GM23338 (cell line): Measurements from ENCODE around the gene CCDC201. TPM values are rescaled to one million over a fixed set of nuclear protein-coding genes. Genes with fewer than 3 reads are reported as not detected.

ENCODE experiments used
- ATAC-seq: fragments of 200-7000 bp; cut with Tn5 transposase; 3 replicates; pipeline ENCODE4 v1.9.1; 2020
- DNase-seq: peaks from one replicate; pipeline ENCODE4 v3.0.0-alpha.2; 2015; ENCODE audit warnings: low spot score
- H2AFZ ChIP-seq: fragments of 200-600 bp; sonication (generic); 2 replicates; pipeline ENCODE4 v1.8.0; 2016; ENCODE audit warnings: antibody characterized with exemption, mild to moderate bottlenecking, moderate library complexity
- H3F3A ChIP-seq: fragments of 200-600 bp; sonication (generic); replicated peaks from 2 replicates; pipeline ENCODE4 v1.8.0; 2017; ENCODE audit warnings: antibody characterized with exemption, mixed run types, low read depth
- H3K27ac ChIP-seq: fragments of 200-600 bp; sonication (generic); 2 replicates; pipeline ENCODE4 v1.6.1; 2016; ENCODE audit warnings: low read depth
- H3K27me3 ChIP-seq: fragments of 200-600 bp; sonication (generic); 2 replicates; pipeline ENCODE4 v1.8.0; 2016; ENCODE audit warnings: mild to moderate bottlenecking, mixed run types, moderate library complexity; ENCODE audit not compliant: insufficient read depth
- H3K36me3 ChIP-seq: fragments of 200-600 bp; sonication (generic); 2 replicates; pipeline ENCODE4 v1.8.0; 2016; ENCODE audit warnings: mild to moderate bottlenecking; ENCODE audit not compliant: insufficient read depth
- H3K4me1 ChIP-seq: fragments of 200-600 bp; sonication (generic); 2 replicates; pipeline ENCODE4 v1.8.0; 2016; ENCODE audit warnings: mild to moderate bottlenecking, moderate library complexity; ENCODE audit not compliant: insufficient read depth
- H3K4me2 ChIP-seq: fragments of 200-600 bp; sonication (generic); 2 replicates; pipeline ENCODE4 v1.7.1; 2017; ENCODE audit warnings: mixed run types
- H3K4me3 ChIP-seq: fragments of 200-600 bp; sonication (generic); 2 replicates; pipeline ENCODE4 v1.6.1; 2016; ENCODE audit warnings: mixed run types
- H3K79me2 ChIP-seq: fragments of 200-600 bp; sonication (generic); replicated peaks from 2 replicates; pipeline ENCODE4 v1.8.0; 2017; ENCODE audit warnings: mild to moderate bottlenecking; ENCODE audit not compliant: insufficient read depth
- H3K9me2 ChIP-seq: fragments of 200-600 bp; sonication (generic); 2 replicates; pipeline ENCODE4 v1.8.0; 2017; ENCODE audit not compliant: insufficient read depth
- H4K20me1 ChIP-seq: fragments of 200-600 bp; sonication (generic); replicated peaks from 2 replicates; pipeline ENCODE4 v1.8.0; 2017; ENCODE audit warnings: mild to moderate bottlenecking; ENCODE audit not compliant: insufficient read depth
- H3K27ac Mint-ChIP-seq: 2 replicates; pipeline ENCODE4 v1.8.0; 2020; ENCODE audit warnings: inconsistent platforms, mild to moderate bottlenecking, moderate library complexity, mixed read lengths
- H3K27me3 Mint-ChIP-seq: 3 replicates; pipeline ENCODE4 v1.8.0; 2022; ENCODE audit warnings: low read depth, mild to moderate bottlenecking, moderate library complexity, mixed read lengths, inconsistent platforms; ENCODE audit not compliant: insufficient read depth, poor library complexity
- H3K36me3 Mint-ChIP-seq: 3 replicates; pipeline ENCODE4 v1.8.0; 2021; ENCODE audit warnings: low read depth, mild to moderate bottlenecking, inconsistent platforms, moderate library complexity, mixed read lengths
- H3K4me1 Mint-ChIP-seq: 3 replicates; pipeline ENCODE4 v1.8.0; 2020; ENCODE audit warnings: mild to moderate bottlenecking, inconsistent platforms, mixed read lengths
- H3K4me3 Mint-ChIP-seq: 3 replicates; pipeline ENCODE4 v1.8.0; 2021; ENCODE audit warnings: moderate library complexity, mild to moderate bottlenecking, inconsistent platforms, mixed read lengths
- H3K9me3 Mint-ChIP-seq: 3 replicates; pipeline ENCODE4 v1.8.0; 2020; ENCODE audit warnings: moderate library complexity, mild to moderate bottlenecking, inconsistent platforms, mixed read lengths
- CREB1 ChIP-seq: fragments of 250-450 bp; sonication (Bioruptor Pico); IDR thresholded peaks from 2 replicates; pipeline ENCODE4 v1.5.0; 2020; ENCODE audit warnings: low read depth, mild to moderate bottlenecking, moderate library complexity
- ETS1 ChIP-seq: IDR thresholded peaks from 2 replicates; pipeline ENCODE4 v1.6.1; 2016; ENCODE audit warnings: antibody characterized with exemption
- EZH2 ChIP-seq: fragments of 200-600 bp; sonication (generic); IDR thresholded peaks from one replicate; pipeline ENCODE4 v1.8.0; 2017; ENCODE audit warnings: antibody characterized with exemption, mild to moderate bottlenecking, low read depth; ENCODE audit not compliant: unreplicated experiment
- EZH2phosphoT487 ChIP-seq: fragments of 200-600 bp; sonication (generic); IDR thresholded peaks from one replicate; pipeline ENCODE4 v1.8.1; 2018; ENCODE audit warnings: antibody characterized with exemption; ENCODE audit not compliant: unreplicated experiment
- JUNB ChIP-seq: IDR thresholded peaks from one replicate; pipeline ENCODE4 v1.6.1; 2016; ENCODE audit warnings: antibody characterized with exemption; ENCODE audit not compliant: unreplicated experiment
- NANOG ChIP-seq: IDR thresholded peaks from 2 replicates; pipeline ENCODE4 v1.6.1; 2016; ENCODE audit warnings: antibody characterized with exemption, borderline replicate concordance
- POLR2AphosphoS5 ChIP-seq: IDR thresholded peaks from 2 replicates; pipeline ENCODE4 v1.6.1; 2016; ENCODE audit warnings: antibody characterized with exemption, low read depth
- STAT1 ChIP-seq: IDR thresholded peaks from one replicate; pipeline ENCODE4 v1.6.1; 2016; ENCODE audit warnings: antibody characterized with exemption; ENCODE audit not compliant: unreplicated experiment
- ZNF114 ChIP-seq: fragments of 250-450 bp; sonication (Bioruptor Pico); IDR thresholded peaks from 2 replicates; pipeline ENCODE4 v1.5.0; 2020; ENCODE audit warnings: mild to moderate bottlenecking, moderate library complexity
- ZNF331 ChIP-seq: fragments of 250-450 bp; sonication (Bioruptor Pico); IDR thresholded peaks from 2 replicates; pipeline ENCODE4 v1.5.0; 2020; ENCODE audit warnings: low read depth, mild to moderate bottlenecking, moderate library complexity
- polyA plus RNA-seq: library from polyadenylated mRNA; unstranded; fragments of >200 nt; fragmentation: Nextera tagmentation; extraction: Ambion mirVana; gene quantifications from 2 replicates; pipeline ENCODE4 v1.2.1, GENCODE V29; 2016
- total RNA-seq: library from RNA; depleted of rRNA; stranded (reverse); fragments of >200 nt; shearing (Covaris generic); gene quantifications from 2 replicates; pipeline ENCODE4 v1.2.3, GENCODE V29; 2014
- TF ChIP-seq, protein P1 (sequence below): fragments of 250-450 bp; sonication (Bioruptor Pico); IDR thresholded peaks from 2 replicates; pipeline ENCODE4 v1.5.0; 2020; ENCODE audit warnings: mild to moderate bottlenecking, moderate library complexity
- TF ChIP-seq, protein P2 (sequence below): IDR thresholded peaks from one replicate; pipeline ENCODE4 v1.6.1; 2018; ENCODE audit warnings: antibody characterized with exemption; ENCODE audit not compliant: unreplicated experiment
- TF ChIP-seq, protein P3 (sequence below), 2 experiments: fragments of 200-600 bp in 1 of 2; sonication (generic) in 1 of 2; conservative IDR thresholded peaks; 2 replicates each; pipeline versions ENCODE4 v1.5.1 to v1.6.1; 2016 to 2017; ENCODE audit warnings: antibody characterized with exemption in 2 of 2, low read depth in 2 of 2, mild to moderate bottlenecking in 2 of 2, moderate library complexity in 1 of 2

CCDC201 gene
- total and polyA plus RNA-seq, 2 experiments from 2014 or later = not detected

DNA sequence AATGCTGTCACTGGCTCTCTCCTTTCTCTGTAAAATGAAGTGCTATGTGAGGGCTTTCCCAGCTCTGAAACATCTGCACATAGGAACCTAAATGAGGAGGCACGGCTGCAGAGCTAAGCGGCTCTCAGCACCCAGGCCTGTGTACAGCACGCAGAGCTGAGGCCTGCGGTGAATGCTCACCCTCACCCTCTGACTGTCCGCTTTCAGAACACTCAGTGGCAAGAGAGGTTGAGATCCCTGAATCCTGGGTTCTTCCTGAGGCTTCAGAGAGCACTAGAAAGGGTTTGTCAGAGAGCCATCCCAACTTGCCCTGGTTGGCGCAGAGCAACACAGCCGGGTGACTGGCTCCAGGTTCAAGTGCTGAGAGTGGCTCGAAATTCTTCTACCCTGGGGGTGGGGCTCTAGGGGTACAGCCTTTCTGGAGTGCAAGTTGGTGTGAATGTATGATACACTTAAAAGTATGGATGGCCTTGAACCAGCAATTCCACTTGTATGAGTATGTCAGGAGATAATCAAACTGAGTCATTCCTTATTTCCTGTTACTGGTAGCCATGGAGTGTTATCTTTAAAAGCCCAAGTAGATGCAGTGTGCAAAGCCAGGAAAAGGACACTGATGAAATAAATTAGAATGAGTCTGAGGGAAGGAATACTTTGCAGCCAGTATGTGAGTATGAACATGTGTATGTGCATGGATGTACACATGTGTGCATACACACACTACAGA lies 1.7 kb upstream of the CCDC201 start:
- Histone ChIP-seq H3K4me2 (no peak overlapping the region), H2AFZ (no peak overlapping the region), H3K27ac (no peak overlapping the region)

More for the DNA sequence above, 1.7 kb upstream of the CCDC201 start:
- Histone ChIP-seq H3K79me2 (no peaks in the 10 kb centered on the region), H4K20me1 (no peaks in the 10 kb centered on the region), H3K9me2 (no peaks in the 10 kb centered on the region), H3K36me3 (0 out of 2 replicates have a peak, but pooled peaks cover 3% of the 10 kb centered on the region), H3F3A (no peaks in the 10 kb centered on the region), H3K4me1 (no peaks in the 10 kb centered on the region), H3K4me3 (no peak overlapping the region), H3K27me3 (no peaks in the 10 kb centered on the region)
- ATAC-seq (no peak), DNase-seq (no peak)
- no peak overlapping the region for H3K27ac Mint-ChIP-seq
- no peaks in the 10 kb centered on the region for H3K27me3 Mint-ChIP-seq
- peaks cover 25% of the 10 kb centered on the region for H3K36me3 Mint-ChIP-seq
- no peaks in the 10 kb centered on the region for H3K4me1 Mint-ChIP-seq
- peaks cover 34% of the 10 kb centered on the region for H3K9me3 Mint-ChIP-seq
- TF ChIP-seq, protein P1, sequence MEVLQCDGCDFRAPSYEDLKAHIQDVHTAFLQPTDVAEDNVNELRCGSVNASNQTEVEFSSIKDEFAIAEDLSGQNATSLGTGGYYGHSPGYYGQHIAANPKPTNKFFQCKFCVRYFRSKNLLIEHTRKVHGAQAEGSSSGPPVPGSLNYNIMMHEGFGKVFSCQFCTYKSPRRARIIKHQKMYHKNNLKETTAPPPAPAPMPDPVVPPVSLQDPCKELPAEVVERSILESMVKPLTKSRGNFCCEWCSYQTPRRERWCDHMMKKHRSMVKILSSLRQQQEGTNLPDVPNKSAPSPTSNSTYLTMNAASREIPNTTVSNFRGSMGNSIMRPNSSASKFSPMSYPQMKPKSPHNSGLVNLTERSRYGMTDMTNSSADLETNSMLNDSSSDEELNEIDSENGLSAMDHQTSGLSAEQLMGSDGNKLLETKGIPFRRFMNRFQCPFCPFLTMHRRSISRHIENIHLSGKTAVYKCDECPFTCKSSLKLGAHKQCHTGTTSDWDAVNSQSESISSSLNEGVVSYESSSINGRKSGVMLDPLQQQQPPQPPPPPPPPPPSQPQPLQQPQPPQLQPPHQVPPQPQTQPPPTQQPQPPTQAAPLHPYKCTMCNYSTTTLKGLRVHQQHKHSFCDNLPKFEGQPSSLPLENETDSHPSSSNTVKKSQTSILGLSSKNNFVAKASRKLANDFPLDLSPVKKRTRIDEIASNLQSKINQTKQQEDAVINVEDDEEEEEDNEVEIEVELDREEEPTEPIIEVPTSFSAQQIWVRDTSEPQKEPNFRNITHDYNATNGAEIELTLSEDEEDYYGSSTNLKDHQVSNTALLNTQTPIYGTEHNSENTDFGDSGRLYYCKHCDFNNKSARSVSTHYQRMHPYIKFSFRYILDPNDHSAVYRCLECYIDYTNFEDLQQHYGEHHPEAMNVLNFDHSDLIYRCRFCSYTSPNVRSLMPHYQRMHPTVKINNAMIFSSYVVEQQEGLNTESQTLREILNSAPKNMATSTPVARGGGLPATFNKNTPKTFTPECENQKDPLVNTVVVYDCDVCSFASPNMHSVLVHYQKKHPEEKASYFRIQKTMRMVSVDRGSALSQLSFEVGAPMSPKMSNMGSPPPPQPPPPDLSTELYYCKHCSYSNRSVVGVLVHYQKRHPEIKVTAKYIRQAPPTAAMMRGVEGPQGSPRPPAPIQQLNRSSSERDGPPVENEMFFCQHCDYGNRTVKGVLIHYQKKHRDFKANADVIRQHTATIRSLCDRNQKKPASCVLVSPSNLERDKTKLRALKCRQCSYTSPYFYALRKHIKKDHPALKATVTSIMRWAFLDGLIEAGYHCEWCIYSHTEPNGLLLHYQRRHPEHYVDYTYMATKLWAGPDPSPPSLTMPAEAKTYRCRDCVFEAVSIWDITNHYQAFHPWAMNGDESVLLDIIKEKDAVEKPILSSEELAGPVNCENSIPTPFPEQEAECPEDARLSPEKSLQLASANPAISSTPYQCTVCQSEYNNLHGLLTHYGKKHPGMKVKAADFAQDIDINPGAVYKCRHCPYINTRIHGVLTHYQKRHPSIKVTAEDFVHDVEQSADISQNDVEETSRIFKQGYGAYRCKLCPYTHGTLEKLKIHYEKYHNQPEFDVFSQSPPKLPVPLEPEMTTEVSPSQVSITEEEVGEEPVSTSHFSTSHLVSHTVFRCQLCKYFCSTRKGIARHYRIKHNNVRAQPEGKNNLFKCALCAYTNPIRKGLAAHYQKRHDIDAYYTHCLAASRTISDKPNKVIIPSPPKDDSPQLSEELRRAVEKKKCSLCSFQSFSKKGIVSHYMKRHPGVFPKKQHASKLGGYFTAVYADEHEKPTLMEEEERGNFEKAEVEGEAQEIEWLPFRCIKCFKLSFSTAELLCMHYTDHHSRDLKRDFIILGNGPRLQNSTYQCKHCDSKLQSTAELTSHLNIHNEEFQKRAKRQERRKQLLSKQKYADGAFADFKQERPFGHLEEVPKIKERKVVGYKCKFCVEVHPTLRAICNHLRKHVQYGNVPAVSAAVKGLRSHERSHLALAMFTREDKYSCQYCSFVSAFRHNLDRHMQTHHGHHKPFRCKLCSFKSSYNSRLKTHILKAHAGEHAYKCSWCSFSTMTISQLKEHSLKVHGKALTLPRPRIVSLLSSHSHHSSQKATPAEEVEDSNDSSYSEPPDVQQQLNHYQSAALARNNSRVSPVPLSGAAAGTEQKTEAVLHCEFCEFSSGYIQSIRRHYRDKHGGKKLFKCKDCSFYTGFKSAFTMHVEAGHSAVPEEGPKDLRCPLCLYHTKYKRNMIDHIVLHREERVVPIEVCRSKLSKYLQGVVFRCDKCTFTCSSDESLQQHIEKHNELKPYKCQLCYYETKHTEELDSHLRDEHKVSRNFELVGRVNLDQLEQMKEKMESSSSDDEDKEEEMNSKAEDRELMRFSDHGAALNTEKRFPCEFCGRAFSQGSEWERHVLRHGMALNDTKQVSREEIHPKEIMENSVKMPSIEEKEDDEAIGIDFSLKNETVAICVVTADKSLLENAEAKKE (CRISPR knock-in tag) = no peak
- TF ChIP-seq EZH2 (no peak), NANOG (no peak), STAT1 (no peak), ETS1 (no peak), EZH2phosphoT487 (no peak), CREB1 (CRISPR knock-in tag) (no peak), POLR2AphosphoS5 (no peak), JUNB (no peak), ZNF331 (CRISPR knock-in tag) (no peak), ZNF114 (CRISPR knock-in tag) (no peak)
- TF ChIP-seq, protein P2, sequence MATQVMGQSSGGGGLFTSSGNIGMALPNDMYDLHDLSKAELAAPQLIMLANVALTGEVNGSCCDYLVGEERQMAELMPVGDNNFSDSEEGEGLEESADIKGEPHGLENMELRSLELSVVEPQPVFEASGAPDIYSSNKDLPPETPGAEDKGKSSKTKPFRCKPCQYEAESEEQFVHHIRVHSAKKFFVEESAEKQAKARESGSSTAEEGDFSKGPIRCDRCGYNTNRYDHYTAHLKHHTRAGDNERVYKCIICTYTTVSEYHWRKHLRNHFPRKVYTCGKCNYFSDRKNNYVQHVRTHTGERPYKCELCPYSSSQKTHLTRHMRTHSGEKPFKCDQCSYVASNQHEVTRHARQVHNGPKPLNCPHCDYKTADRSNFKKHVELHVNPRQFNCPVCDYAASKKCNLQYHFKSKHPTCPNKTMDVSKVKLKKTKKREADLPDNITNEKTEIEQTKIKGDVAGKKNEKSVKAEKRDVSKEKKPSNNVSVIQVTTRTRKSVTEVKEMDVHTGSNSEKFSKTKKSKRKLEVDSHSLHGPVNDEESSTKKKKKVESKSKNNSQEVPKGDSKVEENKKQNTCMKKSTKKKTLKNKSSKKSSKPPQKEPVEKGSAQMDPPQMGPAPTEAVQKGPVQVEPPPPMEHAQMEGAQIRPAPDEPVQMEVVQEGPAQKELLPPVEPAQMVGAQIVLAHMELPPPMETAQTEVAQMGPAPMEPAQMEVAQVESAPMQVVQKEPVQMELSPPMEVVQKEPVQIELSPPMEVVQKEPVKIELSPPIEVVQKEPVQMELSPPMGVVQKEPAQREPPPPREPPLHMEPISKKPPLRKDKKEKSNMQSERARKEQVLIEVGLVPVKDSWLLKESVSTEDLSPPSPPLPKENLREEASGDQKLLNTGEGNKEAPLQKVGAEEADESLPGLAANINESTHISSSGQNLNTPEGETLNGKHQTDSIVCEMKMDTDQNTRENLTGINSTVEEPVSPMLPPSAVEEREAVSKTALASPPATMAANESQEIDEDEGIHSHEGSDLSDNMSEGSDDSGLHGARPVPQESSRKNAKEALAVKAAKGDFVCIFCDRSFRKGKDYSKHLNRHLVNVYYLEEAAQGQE = no peak
- TF ChIP-seq, protein P3, sequence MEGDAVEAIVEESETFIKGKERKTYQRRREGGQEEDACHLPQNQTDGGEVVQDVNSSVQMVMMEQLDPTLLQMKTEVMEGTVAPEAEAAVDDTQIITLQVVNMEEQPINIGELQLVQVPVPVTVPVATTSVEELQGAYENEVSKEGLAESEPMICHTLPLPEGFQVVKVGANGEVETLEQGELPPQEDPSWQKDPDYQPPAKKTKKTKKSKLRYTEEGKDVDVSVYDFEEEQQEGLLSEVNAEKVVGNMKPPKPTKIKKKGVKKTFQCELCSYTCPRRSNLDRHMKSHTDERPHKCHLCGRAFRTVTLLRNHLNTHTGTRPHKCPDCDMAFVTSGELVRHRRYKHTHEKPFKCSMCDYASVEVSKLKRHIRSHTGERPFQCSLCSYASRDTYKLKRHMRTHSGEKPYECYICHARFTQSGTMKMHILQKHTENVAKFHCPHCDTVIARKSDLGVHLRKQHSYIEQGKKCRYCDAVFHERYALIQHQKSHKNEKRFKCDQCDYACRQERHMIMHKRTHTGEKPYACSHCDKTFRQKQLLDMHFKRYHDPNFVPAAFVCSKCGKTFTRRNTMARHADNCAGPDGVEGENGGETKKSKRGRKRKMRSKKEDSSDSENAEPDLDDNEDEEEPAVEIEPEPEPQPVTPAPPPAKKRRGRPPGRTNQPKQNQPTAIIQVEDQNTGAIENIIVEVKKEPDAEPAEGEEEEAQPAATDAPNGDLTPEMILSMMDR (conservative IDR thresholded peaks at IDR 0.05; ENCODE audit: low read depth in 2 of 2) = no peak
- no peak overlapping the region for H3K4me3 Mint-ChIP-seq
